PC-9 (cell line): ENCODE measurements around the gene CBFA2T3. TPM values are rescaled to one million over a fixed set of nuclear protein-coding genes. Genes with fewer than 3 reads are reported as not detected.

ENCODE experiments used
- BruUV-seq: library from RNA; stranded (reverse); fragments of 400-500 nt; replicated peaks from 2 replicates; lab custom pipeline; 2021; lab: Mats Ljungman, UMichigan
- CTCF ChIA-PET: fragments of 300-600 bp; sonication (Branson Sonifier 250); formaldehyde crosslinking; loops from one replicate; lab custom pipeline; 2022; ENCODE audit warnings: antibody characterized with exemption; lab: Charles Lee
- POLR2A ChIA-PET: fragments of 300-600 bp; sonication (Branson Sonifier 250); formaldehyde crosslinking; loops from one replicate; lab custom pipeline; 2022; ENCODE audit warnings: antibody characterized with exemption; ENCODE audit not compliant: unreplicated experiment; lab: Charles Lee
- DNase-seq, 2 experiments: peaks; one replicate each; pipeline versions ENCODE4 v3.0.0 to v3.0.0-alpha.2; 2015 to 2022; ENCODE audit warnings: mixed read lengths in 1 of 2
- H2AFZ ChIP-seq: fragments of 200-600 bp; sonication (generic); 2 replicates; pipeline ENCODE4 v1.8.1; 2017; ENCODE audit warnings: antibody characterized with exemption
- H3F3A ChIP-seq: fragments of 200-600 bp; sonication (generic); 2 replicates; pipeline ENCODE4 v1.8.1; 2017; ENCODE audit warnings: antibody characterized with exemption, mild to moderate bottlenecking, low read depth; ENCODE audit not compliant: insufficient read depth
- H3K27ac ChIP-seq: fragments of 200-600 bp; sonication (generic); 2 replicates; pipeline ENCODE4 v1.6.1; 2016; ENCODE audit warnings: mixed run types
- H3K27me3 ChIP-seq: fragments of 200-600 bp; sonication (generic); 2 replicates; pipeline ENCODE4 v1.6.1; 2016; ENCODE audit warnings: low read depth, mixed run types; ENCODE audit not compliant: insufficient read depth
- H3K36me3 ChIP-seq: fragments of 200-600 bp; sonication (generic); 2 replicates; pipeline ENCODE4 v1.6.1; 2016; ENCODE audit warnings: low read depth, mixed run types
- H3K4me1 ChIP-seq: fragments of 200-600 bp; sonication (generic); replicated peaks from 2 replicates; pipeline ENCODE4 v1.6.1; 2016; ENCODE audit warnings: mixed run types; ENCODE audit not compliant: insufficient read depth
- H3K4me2 ChIP-seq: fragments of 200-600 bp; sonication (generic); 2 replicates; pipeline ENCODE4 v1.6.1; 2017; ENCODE audit warnings: mixed run types
- H3K4me3 ChIP-seq: fragments of 200-600 bp; sonication (generic); 2 replicates; pipeline ENCODE4 v1.6.1; 2016; ENCODE audit warnings: mixed run types
- H3K79me2 ChIP-seq: fragments of 200-600 bp; sonication (generic); 2 replicates; pipeline ENCODE4 v1.6.1; 2017; ENCODE audit warnings: low read depth, mixed run types
- H3K9me2 ChIP-seq: fragments of 200-600 bp; sonication (generic); 2 replicates; pipeline ENCODE4 v1.8.1; 2017; ENCODE audit warnings: mild to moderate bottlenecking; ENCODE audit not compliant: insufficient read depth
- H3K9me3 ChIP-seq: fragments of 200-600 bp; sonication (generic); 2 replicates; pipeline ENCODE4 v1.8.1; 2016; ENCODE audit warnings: low read depth; ENCODE audit not compliant: insufficient read depth
- H4K20me1 ChIP-seq: fragments of 200-600 bp; sonication (generic); 2 replicates; pipeline ENCODE4 v1.8.1; 2017; ENCODE audit not compliant: insufficient read depth
- EZH2 ChIP-seq: fragments of 200-600 bp; sonication (generic); IDR thresholded peaks from 2 replicates; pipeline ENCODE4 v1.8.0; 2017; ENCODE audit warnings: antibody characterized with exemption, low read depth
- intact Hi-C: fragments of 100-400 bp; cut with micrococcal nuclease; formaldehyde crosslinking; loops from one replicate; pipeline ENCODE4 v1.10.0; 2022; ENCODE audit not compliant: unreplicated experiment
- total RNA-seq: library from RNA; stranded (reverse); gene quantifications from 2 replicates; pipeline ENCODE4 v1.2.3, GENCODE V29; 2021
- TF ChIP-seq, protein P1 (sequence below): fragments of 200-600 bp; sonication (generic); conservative IDR thresholded peaks from 2 replicates; pipeline ENCODE4 v1.6.1; 2017; ENCODE audit warnings: mixed run types, antibody characterized with exemption, mild to moderate bottlenecking, moderate library complexity

Gene CBFA2T3
- total RNA-seq, 1 experiment from 2014 or later, result 1.0 TPM

GRCh38 chr16:88993946-88994600, 17.1 kb upstream of the CBFA2T3 start:
- ChIA-PET POLR2A (interaction anchor here (0.6 kb wide), 1 partner anchor 34 kb away, joined by 4 read pairs; no protein-coding TSS in a partner anchor), CTCF (no interaction called here)
- Histone ChIP-seq H3K36me3 (no peaks in the 10 kb centered on the region), H4K20me1 (no peaks in the 10 kb centered on the region), H2AFZ (no peak overlapping the region), H3K9me3 (peaks cover 8% of the 10 kb centered on the region; the same call in 1 of the 2 replicates), H3F3A (no peaks in the 10 kb centered on the region), H3K9me2 (no peaks in the 10 kb centered on the region), H3K79me2 (no peaks in the 10 kb centered on the region), H3K27ac (no peak overlapping the region), H3K4me3 (no peak overlapping the region), H3K4me2 (no peak overlapping the region), H3K4me1 (no peaks in the 10 kb centered on the region), H3K27me3 (peaks cover 74% of the 10 kb centered on the region)
- TF ChIP-seq, protein P1, sequence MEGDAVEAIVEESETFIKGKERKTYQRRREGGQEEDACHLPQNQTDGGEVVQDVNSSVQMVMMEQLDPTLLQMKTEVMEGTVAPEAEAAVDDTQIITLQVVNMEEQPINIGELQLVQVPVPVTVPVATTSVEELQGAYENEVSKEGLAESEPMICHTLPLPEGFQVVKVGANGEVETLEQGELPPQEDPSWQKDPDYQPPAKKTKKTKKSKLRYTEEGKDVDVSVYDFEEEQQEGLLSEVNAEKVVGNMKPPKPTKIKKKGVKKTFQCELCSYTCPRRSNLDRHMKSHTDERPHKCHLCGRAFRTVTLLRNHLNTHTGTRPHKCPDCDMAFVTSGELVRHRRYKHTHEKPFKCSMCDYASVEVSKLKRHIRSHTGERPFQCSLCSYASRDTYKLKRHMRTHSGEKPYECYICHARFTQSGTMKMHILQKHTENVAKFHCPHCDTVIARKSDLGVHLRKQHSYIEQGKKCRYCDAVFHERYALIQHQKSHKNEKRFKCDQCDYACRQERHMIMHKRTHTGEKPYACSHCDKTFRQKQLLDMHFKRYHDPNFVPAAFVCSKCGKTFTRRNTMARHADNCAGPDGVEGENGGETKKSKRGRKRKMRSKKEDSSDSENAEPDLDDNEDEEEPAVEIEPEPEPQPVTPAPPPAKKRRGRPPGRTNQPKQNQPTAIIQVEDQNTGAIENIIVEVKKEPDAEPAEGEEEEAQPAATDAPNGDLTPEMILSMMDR, result no peak
- TF ChIP-seq EZH2, result no peak
- no TSS peak for BruUV-seq
- intact Hi-C loops, result no loop called here
- DNase-seq, result no peak

GRCh38 chr16:88993166-88993761, 16.3 kb upstream of the CBFA2T3 start:
- Histone ChIP-seq H3K27ac (no peak overlapping the region), H2AFZ (no peak overlapping the region), H4K20me1 (no peaks in the 10 kb centered on the region), H3K9me2 (no peaks in the 10 kb centered on the region), H3F3A (no peaks in the 10 kb centered on the region), H3K27me3 (peaks cover 81% of the 10 kb centered on the region), H3K36me3 (no peaks in the 10 kb centered on the region), H3K79me2 (no peaks in the 10 kb centered on the region), H3K9me3 (peaks cover 6% of the 10 kb centered on the region; the same call in 1 of the 2 replicates), H3K4me1 (no peaks in the 10 kb centered on the region), H3K4me3 (no peak overlapping the region), H3K4me2 (no peak overlapping the region)
- intact Hi-C loops, result no loop called here
- BruUV-seq, result no TSS peak
- ChIA-PET POLR2A (interaction anchor here (0.6 kb wide), 2 partner anchors 35 to 199 kb away, joined by 3 to 4 read pairs; no protein-coding TSS in a partner anchor), CTCF (no interaction called here)
- DNase-seq, result no peak
- TF ChIP-seq EZH2, result no peak
- TF ChIP-seq, protein P1, result no peak

GRCh38 chr16:88992351-88993165, 15.6 kb upstream of the CBFA2T3 start:
- Histone ChIP-seq H3F3A (no peaks in the 10 kb centered on the region), H3K27ac (no peak overlapping the region), H3K27me3 (peaks cover 87% of the 10 kb centered on the region), H3K9me3 (peaks cover 2% of the 10 kb centered on the region; the same call in 1 of the 2 replicates), H3K4me1 (no peaks in the 10 kb centered on the region), H3K36me3 (no peaks in the 10 kb centered on the region), H3K9me2 (no peaks in the 10 kb centered on the region), H4K20me1 (no peaks in the 10 kb centered on the region), H3K4me2 (no peak overlapping the region), H3K4me3 (no peak overlapping the region), H2AFZ (no peak overlapping the region), H3K79me2 (no peaks in the 10 kb centered on the region)
- DNase-seq, result no peak
- TF ChIP-seq, protein P1, result no peak
- no peak for TF ChIP-seq EZH2
- BruUV-seq, result no TSS peak
- intact Hi-C loops, result no loop called here
- POLR2A ChIA-PET, result interaction anchor here (0.6 kb wide), 2 partner anchors 94 to 200 kb away, joined by 3 to 5 read pairs; no protein-coding TSS in a partner anchor
- CTCF ChIA-PET, result no interaction called here
